ENCODE data around the gene ZNF565. TPM values are rescaled to one million over a fixed set of nuclear protein-coding genes. Genes with fewer than 3 reads are reported as not detected.

Gene ZNF565
- total RNA-seq, 1 experiment from 2014 or later: 4.8 TPM

- Histone ChIP-seq H3K79me1 (ENCODE audit: insufficient read depth, low read depth, low read length, poor library complexity, severe bottlenecking) (no peaks in the 10 kb centered on the region), H4K91ac (ENCODE audit: insufficient read length, low read depth, low read length) (no peak overlapping the region), H3K27me3 (ENCODE audit: insufficient read depth, low read length) (no peaks in the 10 kb centered on the region), H3K4me2 (ENCODE audit: insufficient read depth, insufficient read length, low read length) (no peak overlapping the region), H2BK5ac (ENCODE audit: insufficient read length, low read length) (no peak overlapping the region), H3K27ac (ENCODE audit: insufficient read length, low read depth, low read length) (no peak overlapping the region), H3K23me2 (ENCODE audit: insufficient read length, low read depth, low read length, poor library complexity, severe bottlenecking) (no peaks in the 10 kb centered on the region), H2BK20ac (ENCODE audit: low read depth, low read length, poor library complexity, severe bottlenecking) (no peak overlapping the region), H2AK5ac (ENCODE audit: insufficient read length, low read length) (no peak overlapping the region), H4K20me1 (ENCODE audit: control insufficient read depth, insufficient read depth, insufficient read length) (no peaks in the 10 kb centered on the region), H4K8ac (replicated peaks; ENCODE audit: insufficient read length, low read depth, low read length) (no peak overlapping the region), H2BK12ac (ENCODE audit: insufficient read length, low read depth, low read length) (no peak overlapping the region), H3K79me2 (ENCODE audit: insufficient read depth, low read length) (no peaks in the 10 kb centered on the region), H2BK15ac (ENCODE audit: low read depth, low read length) (no peak overlapping the region), H3K18ac (ENCODE audit: insufficient read length, low read depth, low read length) (no peak overlapping the region), H3K4ac (ENCODE audit: low read depth, low read length) (no peak overlapping the region), H2AFZ (ENCODE audit: low read length) (no peak overlapping the region), H3K23ac (ENCODE audit: insufficient read length, low read depth, low read length) (no peak overlapping the region), H4K5ac (ENCODE audit: insufficient read length, low read depth, low read length) (peak overlapping the region; percentile 78), H3K9ac (ENCODE audit: extremely low read depth, insufficient read length, low read length) (no peak overlapping the region), H2BK120ac (ENCODE audit: low read depth, low read length, poor library complexity, severe bottlenecking) (no peak overlapping the region), H3K14ac (ENCODE audit: insufficient read depth, low read length) (no peak overlapping the region), H3T11ph (ENCODE audit: low read length) (no peak overlapping the region), H3K56ac (ENCODE audit: insufficient read length, low read depth, low read length) (no peak overlapping the region), H3K4me1 (ENCODE audit: insufficient read depth, low read length) (no peaks in the 10 kb centered on the region; the same call in 1 of the 2 replicates), H3K9me3 (ENCODE audit: control insufficient read depth, low read depth, low read length) (no peaks in the 10 kb centered on the region)
- WGBS (ENCODE audit: extremely low coverage, insufficient read length, low lambda C conversion rate): no CpG with 5 or more reads among the region's 9 CpGs
- Mint-ChIP-seq H3K27me3 (ENCODE audit: low read depth) (peaks cover 3% of the 10 kb centered on the region; the same call in 1 of the 2 replicates), H3K4me1 (peaks cover 10 to 11% of the 10 kb centered on the region in 2 experiments; a peak in 2 of 4 replicates), H3K36me3 (ENCODE audit: insufficient read depth in 1 of 3, low read depth in 3 of 3) (peaks cover 0 to 13% (median 8%) of the 10 kb centered on the region in 3 experiments; a peak in 4 of 7 replicates), H3K27ac (peak overlapping the region in 2 of 3 experiments; percentile 43 to 70; a peak in 4 of 7 replicates), H3K4me3 (no peak overlapping the region; a peak in 1 of 5 replicates), H3K9me3 (no peaks in the 10 kb centered on the region)
- TF ChIP-seq, protein P1, sequence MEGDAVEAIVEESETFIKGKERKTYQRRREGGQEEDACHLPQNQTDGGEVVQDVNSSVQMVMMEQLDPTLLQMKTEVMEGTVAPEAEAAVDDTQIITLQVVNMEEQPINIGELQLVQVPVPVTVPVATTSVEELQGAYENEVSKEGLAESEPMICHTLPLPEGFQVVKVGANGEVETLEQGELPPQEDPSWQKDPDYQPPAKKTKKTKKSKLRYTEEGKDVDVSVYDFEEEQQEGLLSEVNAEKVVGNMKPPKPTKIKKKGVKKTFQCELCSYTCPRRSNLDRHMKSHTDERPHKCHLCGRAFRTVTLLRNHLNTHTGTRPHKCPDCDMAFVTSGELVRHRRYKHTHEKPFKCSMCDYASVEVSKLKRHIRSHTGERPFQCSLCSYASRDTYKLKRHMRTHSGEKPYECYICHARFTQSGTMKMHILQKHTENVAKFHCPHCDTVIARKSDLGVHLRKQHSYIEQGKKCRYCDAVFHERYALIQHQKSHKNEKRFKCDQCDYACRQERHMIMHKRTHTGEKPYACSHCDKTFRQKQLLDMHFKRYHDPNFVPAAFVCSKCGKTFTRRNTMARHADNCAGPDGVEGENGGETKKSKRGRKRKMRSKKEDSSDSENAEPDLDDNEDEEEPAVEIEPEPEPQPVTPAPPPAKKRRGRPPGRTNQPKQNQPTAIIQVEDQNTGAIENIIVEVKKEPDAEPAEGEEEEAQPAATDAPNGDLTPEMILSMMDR (conservative IDR thresholded peaks at IDR 0.05): no peak
- DNase-seq: no peak
Observed at GRCh38 chr19:36169084-36169760, 45.2 kb downstream of the ZNF565 start.
